GM21526 (cell line): ENCODE data around the gene TSC22D1.
"Not testable (repeated sequence)": the region's sequence is repeated elsewhere in the genome, so short reads cannot be mapped to it uniquely, and the experiment has no call there.

Experiments used
- ATAC-seq: cut with Tn5 transposase; IDR thresholded peaks from one replicate; pipeline ENCODE4 v1.9.1; 2021; ENCODE audit warnings: moderate library complexity; ENCODE audit not compliant: unreplicated experiment, low FRiP score

TSC22D1 gene

GRCh38 chr13:44458313-44458975, 117.7 kb downstream of the TSC22D1 start:
- no peak for ATAC-seq

GRCh38 chr13:44456212-44456611, 119.9 kb downstream of the TSC22D1 start:
- ATAC-seq, result not testable (repeated sequence)

DNA sequence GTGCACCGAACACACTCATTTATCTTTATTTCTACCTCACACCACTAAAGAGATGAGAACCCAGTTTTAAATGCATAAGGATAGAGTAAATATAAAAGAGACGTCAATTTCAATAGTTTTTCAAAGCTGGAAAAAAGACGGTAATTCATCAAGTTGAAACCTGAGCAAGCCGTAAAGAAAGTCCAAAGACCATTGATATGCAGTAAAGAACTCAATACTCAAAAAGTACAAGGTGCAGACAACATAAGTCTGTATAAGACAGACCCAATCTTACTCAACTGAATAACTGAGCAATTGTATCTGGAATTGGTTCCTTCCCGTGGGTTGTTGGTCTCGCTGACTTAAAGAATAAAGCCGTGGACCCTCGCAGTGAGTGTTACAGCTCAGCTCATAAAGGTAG, 120.4 kb downstream of the TSC22D1 start:
- no peak for ATAC-seq

DNA sequence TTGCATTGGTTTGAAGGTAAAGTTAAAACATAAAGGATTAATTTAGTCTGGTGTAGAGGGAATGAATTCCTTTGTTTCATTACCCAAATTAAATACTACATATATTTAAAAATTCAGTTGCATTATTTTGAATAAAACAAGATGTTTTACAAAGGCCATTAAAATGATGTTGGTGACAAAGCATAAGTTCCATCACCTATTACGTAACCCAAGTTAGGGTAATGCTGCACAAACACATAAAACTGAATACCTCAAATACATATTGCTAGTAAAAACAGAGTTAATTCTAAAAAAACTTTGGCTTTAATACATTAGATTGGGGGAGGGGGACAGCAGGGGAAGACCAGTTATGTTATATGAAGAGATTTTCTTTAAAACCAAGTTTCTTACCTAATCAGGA, 122.2 kb downstream of the TSC22D1 start:
- no peak for ATAC-seq

DNA sequence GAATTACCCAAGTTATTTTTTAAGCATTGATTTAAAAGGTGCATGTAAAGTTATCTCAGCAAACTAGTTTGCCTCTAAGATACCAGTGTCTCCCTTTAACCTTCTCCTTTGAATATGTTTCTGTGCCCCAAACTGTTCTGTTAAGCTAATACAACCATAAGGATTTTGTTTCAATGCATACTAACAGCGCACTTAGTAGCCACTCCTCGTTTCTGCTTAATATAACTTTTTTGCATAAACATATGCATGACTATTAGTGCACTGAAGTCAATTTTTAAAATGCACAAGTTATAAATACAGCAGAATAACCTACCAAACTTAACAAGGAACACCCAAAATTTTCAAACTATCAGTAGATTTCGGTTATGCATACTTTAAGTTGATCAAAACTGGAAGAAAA, 123.1 kb downstream of the TSC22D1 start:
- ATAC-seq, result no peak

GRCh38 chr13:44452418-44452817, 123.7 kb downstream of the TSC22D1 start:
- ATAC-seq, result no peak

- no peak for ATAC-seq
These were observed 124.5 kb downstream of the TSC22D1 start for GRCh38 chr13:44451651-44452050.

- ATAC-seq, result no peak
These were observed 125.0 kb downstream of the TSC22D1 start for GRCh38 chr13:44451126-44451525.

- no peak for ATAC-seq
These were observed 125.9 kb downstream of the TSC22D1 start for GRCh38 chr13:44449999-44450821.

- no peak for ATAC-seq
These were observed 127.3 kb downstream of the TSC22D1 start for GRCh38 chr13:44448875-44449274.

DNA sequence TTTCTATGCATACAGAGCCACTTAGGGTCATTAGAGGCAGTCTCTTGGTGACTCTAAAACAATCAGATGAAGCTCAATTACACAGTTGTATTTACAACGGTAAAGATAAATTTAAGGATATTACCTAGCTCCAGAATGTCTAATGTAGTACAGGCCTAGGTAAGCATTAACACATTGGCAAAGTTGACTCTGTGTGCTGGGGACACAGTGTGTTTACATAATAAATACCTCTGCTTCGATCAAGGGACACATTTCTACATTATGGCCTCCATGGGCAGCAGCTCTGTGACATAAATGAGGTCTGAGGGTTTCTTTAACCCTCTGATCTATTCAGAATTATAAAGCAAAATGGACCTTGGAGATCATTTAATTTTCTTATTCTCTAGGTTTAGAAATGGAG, 127.8 kb downstream of the TSC22D1 start:
- ATAC-seq, result no peak

DNA sequence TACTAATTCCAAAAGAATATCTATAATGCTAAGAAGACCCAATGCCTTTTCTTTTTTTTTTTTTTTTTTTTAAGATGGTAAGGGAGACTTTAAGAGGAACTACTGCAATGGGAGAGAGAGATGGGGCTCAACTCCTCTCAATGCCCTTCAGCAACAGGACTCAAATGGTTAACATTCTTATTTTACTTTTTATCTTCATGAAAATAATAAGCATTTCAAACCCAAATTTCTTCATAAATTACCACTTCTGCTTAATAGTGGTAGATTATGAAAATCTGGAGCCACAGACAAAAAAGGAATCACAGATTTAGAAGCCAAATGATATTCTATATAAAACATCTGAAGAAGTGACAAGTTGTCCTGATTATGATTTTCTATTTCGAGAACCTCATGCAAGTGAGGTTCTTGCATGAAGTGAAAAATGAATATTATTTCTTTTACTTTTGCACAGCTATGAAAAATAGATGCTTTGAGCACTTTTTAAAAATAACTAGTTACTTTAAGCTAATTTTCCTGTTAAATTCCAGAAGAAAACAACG, 128.3 kb downstream of the TSC22D1 start:
- ATAC-seq, result no peak

- no peak for ATAC-seq
These were observed 136.0 kb downstream of the TSC22D1 start for GRCh38 chr13:44440046-44440608.

- no peak for ATAC-seq
These were observed 136.6 kb downstream of the TSC22D1 start for GRCh38 chr13:44439452-44440024.

DNA sequence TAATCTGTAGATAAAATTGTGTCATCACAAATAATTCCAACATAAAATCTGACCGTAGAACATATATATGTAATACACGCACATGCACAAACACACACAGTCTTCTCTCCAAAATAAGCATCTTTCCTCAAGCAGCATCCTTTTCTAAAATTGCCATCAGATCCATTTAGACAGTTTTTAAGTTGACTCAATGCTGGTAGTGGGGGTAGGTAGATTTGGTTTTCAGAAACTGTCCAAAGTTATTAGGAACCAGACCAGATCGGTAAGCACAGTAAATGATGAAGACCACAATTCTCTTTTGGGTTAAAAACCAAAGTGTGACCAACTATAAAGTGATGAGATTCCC, 137.9 kb downstream of the TSC22D1 start:
- ATAC-seq, result no peak

DNA sequence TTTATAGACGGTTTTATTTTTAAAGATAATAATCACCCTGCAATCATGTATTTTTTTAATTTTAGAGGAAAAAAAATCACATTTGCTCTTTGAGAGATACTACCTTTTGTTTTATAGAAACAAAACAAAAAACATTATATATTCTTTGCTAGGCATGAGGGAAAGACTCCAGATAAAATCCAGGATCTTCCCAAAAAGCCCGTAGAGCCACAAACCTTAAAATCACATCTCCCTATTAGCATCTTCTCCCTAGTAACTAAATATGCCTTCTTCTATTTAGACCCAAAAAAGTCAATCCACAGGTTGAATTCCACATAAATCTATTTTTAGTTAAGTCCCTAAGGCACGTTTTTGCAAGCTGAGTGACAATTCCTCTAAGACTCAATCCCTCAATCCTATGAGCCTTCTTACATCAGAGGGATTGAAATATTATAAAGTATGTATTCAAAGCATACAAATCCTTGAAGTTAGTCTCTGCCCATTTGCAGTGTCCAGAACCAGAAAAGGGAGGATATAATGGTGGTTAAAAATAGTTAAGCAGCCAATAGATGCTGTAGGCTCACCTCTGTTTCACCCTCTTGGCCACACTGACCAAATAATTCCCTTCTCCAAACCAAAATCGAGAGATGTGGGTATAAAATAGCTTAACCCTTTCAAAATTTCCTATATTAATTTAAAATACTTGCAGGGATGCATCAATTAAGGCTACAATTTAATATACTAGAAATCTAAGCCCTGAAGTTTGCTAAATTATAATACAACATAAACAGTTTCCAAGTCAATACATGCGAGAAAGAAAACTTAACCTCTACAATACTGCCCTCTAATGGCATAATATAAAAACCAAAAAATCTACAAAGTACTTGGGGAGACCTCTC, 138.5 kb downstream of the TSC22D1 start:
- no peak for ATAC-seq

DNA sequence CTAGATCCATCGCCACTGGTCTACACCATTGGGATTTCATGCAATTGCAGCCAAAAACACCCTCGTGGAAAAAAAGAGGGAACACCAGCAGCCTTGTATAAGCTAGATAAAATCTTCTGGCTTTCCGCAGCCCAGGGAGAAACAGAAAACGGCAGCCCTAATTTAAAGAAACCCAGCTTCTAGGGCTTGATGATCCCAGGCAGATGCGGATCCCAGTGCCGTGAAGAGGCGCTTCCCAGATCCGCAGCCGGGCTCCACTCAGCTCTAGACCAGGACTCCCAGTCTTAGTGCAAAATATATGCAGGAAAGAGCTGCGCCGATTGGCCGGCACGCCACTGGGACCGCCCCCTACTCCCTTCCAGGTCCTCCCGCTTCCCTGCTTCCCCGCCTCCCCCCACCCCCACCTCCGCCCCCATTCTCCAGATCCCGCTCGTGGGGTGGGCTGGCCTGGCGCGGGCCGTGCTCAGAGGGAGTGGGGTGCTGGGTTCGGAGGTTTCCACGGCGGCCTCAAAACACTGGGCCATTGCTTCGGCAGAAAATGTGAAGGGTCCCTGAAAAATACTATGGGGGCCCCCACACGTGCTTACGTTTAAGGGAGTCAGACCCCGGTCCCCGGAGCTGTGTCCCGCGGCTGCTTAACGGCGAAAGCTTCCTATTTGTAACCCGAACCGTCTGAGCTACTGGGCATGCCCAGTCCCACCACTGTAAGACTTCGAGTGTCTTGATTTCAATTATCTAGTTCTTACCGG, 139.4 kb downstream of the TSC22D1 start:
- no peak for ATAC-seq

- no peak for ATAC-seq
These were observed 140.1 kb downstream of the TSC22D1 start for GRCh38 chr13:44435919-44436510.
